ENCODE data around the gene DYSF.
"Not testable (repeated sequence)": the region's sequence is repeated elsewhere in the genome, so short reads cannot be mapped to it uniquely, and the experiment has no call there.

The DYSF gene

DNA sequence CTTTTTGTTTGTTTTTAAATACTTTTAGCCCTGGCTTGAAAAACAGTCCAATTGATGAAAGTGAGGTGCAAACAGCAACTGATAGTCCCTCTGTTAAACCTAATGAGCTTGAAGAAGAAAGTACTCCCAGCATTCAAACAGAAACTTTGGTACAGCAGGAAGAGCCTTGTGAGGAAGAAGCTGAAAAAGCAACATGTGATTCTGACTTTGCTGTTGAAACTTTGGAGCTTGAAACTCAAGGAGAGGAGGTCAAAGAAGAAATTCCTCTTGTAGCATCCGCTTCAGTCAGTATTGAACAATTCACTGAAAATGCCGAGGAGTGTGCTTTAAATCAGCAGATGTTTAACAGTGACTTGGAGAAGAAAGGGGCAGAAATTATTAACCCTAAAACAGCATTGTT, 30.6 kb upstream of the DYSF start:
- H3K4me3 ChIP-seq (ENCODE audit: low read depth, low read length): no peak overlapping the region
- TF ChIP-seq, protein P1, sequence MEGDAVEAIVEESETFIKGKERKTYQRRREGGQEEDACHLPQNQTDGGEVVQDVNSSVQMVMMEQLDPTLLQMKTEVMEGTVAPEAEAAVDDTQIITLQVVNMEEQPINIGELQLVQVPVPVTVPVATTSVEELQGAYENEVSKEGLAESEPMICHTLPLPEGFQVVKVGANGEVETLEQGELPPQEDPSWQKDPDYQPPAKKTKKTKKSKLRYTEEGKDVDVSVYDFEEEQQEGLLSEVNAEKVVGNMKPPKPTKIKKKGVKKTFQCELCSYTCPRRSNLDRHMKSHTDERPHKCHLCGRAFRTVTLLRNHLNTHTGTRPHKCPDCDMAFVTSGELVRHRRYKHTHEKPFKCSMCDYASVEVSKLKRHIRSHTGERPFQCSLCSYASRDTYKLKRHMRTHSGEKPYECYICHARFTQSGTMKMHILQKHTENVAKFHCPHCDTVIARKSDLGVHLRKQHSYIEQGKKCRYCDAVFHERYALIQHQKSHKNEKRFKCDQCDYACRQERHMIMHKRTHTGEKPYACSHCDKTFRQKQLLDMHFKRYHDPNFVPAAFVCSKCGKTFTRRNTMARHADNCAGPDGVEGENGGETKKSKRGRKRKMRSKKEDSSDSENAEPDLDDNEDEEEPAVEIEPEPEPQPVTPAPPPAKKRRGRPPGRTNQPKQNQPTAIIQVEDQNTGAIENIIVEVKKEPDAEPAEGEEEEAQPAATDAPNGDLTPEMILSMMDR (IDR thresholded peaks at IDR 0.05; ENCODE audit: borderline replicate concordance, insufficient read depth, low read depth, low read length): no peak

DNA sequence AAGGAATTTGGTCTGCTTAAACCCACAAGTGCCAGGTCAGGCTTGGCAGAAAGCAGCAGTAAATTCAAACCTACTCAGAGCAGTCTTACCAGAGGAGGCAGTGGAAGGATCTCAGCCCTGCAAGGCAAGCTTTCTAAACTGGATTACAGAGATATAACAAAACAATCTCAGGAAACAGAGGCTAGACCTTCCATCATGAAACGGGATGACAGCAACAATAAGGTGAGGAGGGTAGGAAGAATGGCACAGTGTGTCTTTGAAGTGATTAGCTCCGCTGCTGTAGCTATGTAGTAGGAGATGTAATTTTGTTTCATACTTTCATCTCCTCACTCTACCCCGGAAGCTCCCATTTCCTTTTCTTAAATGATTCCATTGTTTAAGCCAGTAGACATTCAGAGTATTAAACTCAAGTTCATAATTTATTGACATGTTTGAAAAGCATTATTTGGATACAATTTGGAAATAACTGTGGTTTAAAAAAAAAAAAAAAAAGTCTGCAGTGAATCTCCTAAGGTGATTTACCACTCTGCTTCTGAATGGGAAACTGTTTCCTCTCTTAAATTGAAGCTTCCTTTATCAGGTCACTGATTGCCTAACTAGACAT, 29.4 kb upstream of the DYSF start:
- TF ChIP-seq, protein P1 (IDR thresholded peaks at IDR 0.05; ENCODE audit: borderline replicate concordance, insufficient read depth, low read depth, low read length): no peak
- H3K4me3 ChIP-seq (ENCODE audit: low read depth, low read length): no peak overlapping the region

DNA sequence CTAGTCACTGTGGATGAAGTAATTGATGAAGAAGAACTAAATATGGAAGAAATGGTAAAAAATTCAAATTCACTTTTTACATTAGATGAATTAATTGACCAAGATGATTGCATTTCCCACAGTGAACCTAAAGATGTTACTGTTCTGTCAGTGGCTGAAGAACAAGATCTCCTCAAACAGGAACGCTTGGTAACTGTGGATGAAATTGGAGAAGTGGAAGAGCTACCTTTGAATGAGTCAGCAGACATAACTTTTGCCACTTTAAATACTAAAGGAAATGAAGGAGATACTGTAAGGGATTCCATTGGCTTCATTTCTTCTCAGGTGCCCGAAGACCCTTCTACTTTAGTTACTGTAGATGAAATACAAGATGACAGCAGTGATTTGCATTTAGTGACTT, 26.6 kb upstream of the DYSF start:
- TF ChIP-seq, protein P1 (IDR thresholded peaks at IDR 0.05; ENCODE audit: borderline replicate concordance, insufficient read depth, low read depth, low read length): no peak
- no peak overlapping the region for H3K4me3 ChIP-seq (ENCODE audit: low read depth, low read length)

DNA sequence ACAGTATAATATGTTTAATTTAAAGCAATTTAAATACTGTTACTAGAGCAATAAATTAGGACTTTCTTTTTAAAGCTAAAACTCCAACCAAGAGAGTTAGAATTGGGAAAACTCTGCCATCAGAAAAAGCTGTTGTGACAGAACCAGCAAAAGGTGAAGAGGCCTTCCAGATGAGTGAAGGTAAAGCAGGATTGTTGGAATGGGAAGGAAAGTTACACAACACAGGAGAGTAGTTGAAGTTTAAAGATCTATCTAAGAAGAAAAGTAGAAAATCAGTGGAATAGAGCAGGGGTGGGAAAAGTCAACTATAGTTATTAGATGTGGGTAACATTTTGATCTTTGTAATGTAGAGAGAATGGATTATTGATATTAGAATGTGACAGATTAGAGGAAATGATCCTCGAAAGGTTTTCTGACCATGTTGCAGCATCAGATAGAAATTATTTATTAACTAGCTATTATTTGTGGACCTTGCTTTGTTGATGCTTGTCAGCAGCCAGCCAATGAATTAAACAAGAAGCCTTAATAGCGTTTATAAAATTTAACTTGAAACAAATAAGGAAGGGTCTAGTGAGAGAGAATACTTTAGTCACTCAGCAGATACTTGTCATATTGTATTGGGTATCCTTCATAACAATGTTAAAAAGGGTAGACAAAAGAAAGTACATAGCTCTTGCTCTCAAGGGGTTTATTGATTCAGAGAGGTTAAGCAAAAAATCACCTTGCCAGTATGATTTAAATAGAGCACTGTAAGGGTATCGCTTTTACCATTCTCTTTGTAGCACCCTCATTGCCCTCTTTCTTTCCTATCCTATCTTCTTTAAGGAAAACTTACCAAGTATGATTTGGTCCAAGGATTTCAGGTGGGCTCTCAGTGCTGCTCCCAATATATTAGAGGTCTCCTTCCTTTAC, 24.6 kb upstream of the DYSF start:
- no peak overlapping the region for H3K4me3 ChIP-seq (ENCODE audit: low read depth, low read length)
- TF ChIP-seq, protein P1 (IDR thresholded peaks at IDR 0.05; ENCODE audit: borderline replicate concordance, insufficient read depth, low read depth, low read length): no peak

DNA sequence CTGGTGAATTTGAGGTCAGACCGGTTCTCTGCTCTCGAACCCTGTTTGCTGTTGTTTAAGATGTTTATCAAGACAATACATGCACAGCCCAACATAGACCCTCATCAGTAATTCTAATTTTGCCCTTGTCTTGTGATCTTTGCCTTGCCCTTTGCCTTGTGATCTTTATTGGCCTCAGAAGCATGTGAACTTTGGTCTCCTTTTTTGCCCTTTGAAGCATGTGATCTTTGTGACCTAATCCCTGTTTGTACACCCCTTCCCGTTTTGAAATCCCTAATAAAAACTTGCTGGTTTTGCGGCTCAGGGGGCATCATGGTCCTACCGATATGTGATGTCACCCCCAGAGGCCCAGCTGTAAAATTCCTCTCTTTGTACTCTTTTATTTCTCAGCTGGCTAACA, 8.2 kb upstream of the DYSF start:
- H3K4me3 ChIP-seq (ENCODE audit: low read depth, low read length): not testable (repeated sequence)

DNA sequence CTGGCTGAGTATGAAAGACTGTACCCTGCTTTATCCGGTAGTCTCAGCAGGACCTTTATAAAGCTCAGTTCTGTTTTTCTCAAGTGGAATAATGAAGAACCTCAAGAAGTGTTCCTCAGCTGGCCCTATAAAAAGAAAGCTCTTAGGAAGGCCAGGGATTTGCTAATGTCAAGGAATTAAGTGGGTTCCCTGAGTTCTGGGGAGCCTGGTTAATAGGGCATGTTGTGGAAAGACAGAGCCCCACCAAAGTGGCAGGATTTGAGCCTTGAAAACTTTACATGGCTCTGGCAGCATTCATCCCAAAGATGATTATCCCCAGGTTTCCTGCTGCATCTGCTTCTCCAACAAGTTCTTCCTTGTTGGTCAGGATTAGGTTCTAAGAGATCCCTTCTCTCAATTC, 6.9 kb upstream of the DYSF start:
- TF ChIP-seq, protein P1 (IDR thresholded peaks at IDR 0.05; ENCODE audit: borderline replicate concordance, insufficient read depth, low read depth, low read length): no peak
- H3K4me3 ChIP-seq (ENCODE audit: low read depth, low read length): no peak overlapping the region

DNA sequence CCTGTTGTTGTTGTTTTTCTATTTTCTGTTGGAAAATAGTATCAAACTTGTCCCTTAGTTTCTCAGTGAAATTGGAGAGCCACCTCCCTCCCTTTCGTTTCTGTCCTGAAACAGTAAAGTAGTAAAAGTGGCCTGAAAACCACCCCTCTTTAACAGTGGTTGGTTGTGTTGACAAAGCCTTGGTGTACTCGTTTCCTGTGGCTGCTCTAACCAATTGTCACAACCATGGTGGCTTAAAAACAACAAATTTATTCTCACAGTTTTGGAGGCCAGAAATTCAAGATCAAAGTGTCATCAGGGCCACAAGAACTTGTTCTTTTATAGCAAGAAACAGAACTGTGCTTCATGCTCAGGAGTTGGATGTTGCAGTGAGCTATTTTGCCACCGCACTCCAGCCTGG, 4.0 kb upstream of the DYSF start:
- no peak overlapping the region for H3K4me3 ChIP-seq (ENCODE audit: low read depth, low read length)
- TF ChIP-seq, protein P1 (IDR thresholded peaks at IDR 0.05; ENCODE audit: borderline replicate concordance, insufficient read depth, low read depth, low read length): no peak

Measured in GM12875 (cell line).